IPS-18c (cell line): ENCODE results near the gene MICAL2.

Source experiments
- H3K4me3 ChIP-seq: 2 replicates; pipeline ENCODE4 v1.7.0; 2013; ENCODE audit warnings: low read depth, mild to moderate bottlenecking, low read length, moderate library complexity; ENCODE audit not compliant: insufficient read depth
- H3K9me3 ChIP-seq: one replicate; pipeline ENCODE4 v1.6.1; 2013; ENCODE audit warnings: mild to moderate bottlenecking, low read length, moderate library complexity; ENCODE audit not compliant: control insufficient read depth, insufficient read depth

MICAL2 gene

GRCh38 chr11:12123273-12123672 is 12.9 kb downstream of the MICAL2 start:
- no peak overlapping the region for H3K4me3 ChIP-seq
- H3K9me3 ChIP-seq, result no peaks in the 10 kb centered on the region

DNA sequence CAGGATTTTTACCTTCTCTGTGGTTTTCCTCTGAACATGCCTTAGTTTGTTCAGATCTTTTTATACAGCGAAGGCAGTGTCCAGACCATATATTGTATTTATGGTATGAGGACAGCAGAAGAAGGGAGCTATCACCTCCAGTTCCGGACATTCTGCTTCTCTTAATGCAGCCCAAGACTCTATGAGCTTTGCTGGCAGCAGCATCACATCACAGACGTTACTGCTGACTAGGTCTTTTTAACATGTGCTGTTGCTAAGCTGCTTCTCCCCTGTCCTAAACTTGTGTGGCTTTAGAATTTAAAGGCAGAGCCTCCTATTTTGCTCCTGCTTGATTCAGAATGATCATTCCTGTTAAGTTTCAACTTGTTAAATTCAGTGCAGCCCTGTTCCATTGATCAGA is 13.4 kb downstream of the MICAL2 start:
- H3K4me3 ChIP-seq, result no peak overlapping the region
- H3K9me3 ChIP-seq, result no peaks in the 10 kb centered on the region

DNA sequence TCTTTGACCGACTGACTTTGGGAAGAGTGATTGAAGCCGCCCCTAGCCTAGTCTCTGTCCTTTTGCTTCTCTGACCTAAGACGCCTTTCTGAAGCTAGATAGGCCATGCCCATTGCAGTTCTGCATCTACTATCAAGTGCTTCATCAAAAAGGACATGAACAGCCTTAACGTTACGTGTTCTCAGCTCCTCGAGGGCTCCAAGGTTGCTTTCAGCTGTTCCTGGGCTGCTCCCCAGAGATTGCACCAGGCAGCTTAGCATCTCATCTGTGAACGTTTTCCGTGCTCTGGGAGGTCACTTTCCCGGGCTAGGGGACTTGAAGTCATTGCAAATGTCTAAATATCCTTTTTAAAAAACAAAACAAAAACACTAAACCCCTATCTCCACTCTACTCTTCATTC is 13.9 kb downstream of the MICAL2 start:
- Histone ChIP-seq H3K9me3 (no peaks in the 10 kb centered on the region), H3K4me3 (no peak overlapping the region)

DNA sequence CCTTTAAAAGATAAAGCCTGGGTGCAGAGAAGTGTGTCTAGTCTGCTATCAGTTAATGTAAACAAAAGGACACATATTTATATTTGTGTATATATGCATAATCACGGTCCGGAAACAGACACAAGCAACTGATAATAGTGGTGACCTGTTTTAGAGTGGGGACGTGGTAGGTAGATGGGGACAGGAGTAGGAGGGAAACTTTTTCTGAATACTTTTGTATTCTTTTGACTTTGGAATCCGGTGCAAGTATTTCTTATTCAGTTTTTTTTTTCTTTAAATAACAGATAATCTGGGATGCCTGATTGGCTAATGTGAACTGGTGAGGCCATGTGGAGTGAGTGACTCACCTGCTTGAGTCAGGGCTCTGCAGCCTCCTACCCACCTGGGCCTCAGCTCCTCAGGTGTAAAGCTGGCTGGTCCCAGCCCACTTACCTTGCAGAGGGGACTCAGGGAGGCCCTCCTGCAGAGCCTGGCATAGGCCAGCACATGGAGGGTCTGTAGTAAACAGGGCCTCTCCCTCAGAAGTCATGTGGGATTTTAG is 15.3 kb downstream of the MICAL2 start:
- Histone ChIP-seq H3K4me3 (no peak overlapping the region), H3K9me3 (no peaks in the 10 kb centered on the region)

DNA sequence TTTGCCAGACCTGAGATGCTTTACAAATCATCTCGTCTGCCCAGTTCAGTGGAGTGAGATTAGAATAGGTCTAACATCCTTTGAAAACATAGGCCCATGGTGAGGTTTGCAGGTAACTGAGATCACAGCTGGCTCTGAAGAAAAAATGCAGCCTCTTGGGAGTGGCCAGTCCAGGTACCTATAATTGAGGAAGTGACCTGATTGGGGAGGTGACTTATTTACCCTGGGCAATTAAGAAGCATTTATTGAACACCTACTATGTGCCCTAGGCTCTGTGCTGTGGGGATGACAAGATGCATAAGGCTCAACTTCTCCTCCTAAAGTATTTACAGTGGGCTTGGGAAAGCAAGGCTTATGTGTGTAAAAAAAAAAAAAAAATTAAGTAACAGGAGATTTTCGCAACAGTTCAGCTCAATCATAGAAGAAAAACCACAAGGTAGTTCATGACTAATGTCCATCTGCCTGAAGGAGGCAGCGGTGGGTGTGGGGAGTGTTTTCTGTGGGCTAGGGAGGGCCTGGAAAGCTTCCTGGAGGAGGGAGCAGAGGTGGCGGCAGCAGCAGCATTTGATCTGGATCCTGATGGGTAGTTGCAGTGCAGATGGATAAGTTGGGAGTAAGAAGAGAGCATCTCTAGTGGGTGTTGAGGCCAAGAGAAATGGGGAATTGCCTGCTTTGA is 16.1 kb downstream of the MICAL2 start:
- Histone ChIP-seq H3K9me3 (no peaks in the 10 kb centered on the region), H3K4me3 (no peak overlapping the region)

GRCh38 chr11:12127206-12127898 is 17.0 kb downstream of the MICAL2 start:
- H3K4me3 ChIP-seq, result no peak overlapping the region
- no peaks in the 10 kb centered on the region for H3K9me3 ChIP-seq

- H3K4me3 ChIP-seq, result no peak overlapping the region
- H3K9me3 ChIP-seq, result no peaks in the 10 kb centered on the region
These were observed 17.9 kb downstream of the MICAL2 start for GRCh38 chr11:12128301-12128751.

- no peak overlapping the region for H3K4me3 ChIP-seq
- H3K9me3 ChIP-seq, result no peaks in the 10 kb centered on the region
These were observed 18.8 kb downstream of the MICAL2 start for GRCh38 chr11:12129227-12129626.

DNA sequence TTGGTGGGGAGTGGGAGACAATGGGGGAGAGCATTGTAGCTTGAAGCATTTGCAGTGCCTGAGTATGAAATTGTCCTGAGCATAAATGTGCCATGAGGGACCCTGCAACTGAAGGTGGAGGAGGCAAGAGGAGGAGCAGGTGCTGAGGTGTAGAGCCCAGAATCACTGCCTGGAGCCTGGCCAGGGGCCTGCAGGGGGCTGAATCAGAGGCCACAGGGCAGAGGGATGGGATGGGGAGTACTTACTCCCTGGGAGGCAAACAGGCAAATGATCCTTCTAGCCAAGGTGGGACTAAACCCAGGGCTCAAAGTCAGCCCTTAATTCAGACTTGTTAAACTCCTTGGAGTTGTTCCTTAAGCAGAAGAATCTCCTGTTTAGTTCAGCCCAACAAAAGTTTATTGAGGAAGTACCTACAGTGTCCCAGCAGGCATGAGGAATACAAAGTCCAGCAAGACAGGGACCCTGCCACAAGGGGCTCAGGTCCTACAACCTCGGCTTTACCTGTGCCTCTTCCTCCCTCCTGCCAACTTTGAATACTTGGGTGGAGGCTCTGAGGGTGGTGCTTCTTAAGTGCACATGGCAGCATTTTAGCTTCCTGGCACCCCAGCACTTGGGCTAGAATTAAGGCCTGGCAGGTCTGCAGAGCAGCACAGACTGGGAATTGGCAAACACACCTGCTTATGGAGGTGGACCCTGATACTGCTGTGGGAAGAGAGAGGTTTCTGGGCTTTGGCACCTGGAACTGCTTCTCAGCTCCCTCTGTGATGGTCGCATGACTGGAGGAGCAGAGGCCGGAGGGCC is 20.0 kb downstream of the MICAL2 start:
- Histone ChIP-seq H3K9me3 (no peaks in the 10 kb centered on the region), H3K4me3 (no peak overlapping the region)

DNA sequence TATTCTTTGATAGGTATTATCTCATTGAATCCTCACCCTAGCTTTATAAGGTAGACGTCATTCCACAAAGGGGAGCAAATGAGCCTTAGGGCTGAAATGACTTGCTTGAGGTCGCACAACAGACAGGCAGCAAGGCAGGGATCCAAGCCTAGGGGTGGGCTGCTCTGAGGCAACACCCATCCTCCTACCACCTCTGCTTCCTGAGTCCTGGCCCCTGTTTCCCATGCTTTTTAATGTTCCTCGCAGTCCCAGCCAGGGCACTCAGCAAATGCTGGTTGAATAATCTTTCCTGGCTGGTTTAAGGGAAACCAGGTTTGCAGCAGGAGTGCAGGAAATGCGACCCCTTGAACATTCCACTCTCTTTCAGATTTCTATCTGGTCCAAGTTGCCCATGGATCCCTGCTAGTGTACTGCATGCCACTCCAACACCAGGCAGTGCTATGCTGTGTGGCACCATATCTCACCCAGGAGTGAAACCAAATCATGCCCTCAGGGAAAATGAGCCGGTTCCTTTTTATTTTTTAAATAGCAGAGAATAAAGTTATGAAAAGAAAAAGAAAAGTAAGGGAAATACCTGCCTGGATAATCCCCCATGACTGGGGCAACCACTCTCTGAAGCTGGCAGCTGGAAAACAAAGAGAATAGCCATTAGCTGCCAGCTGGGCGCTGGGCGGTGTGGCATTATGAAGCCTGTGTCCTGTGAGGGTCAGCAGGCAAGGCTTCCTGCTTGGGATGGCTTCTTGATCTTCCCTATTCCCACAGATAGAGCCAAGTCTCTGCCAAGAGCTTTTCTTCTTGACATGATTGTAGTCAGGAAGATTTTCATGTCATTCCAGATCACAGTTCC is 21.8 kb downstream of the MICAL2 start:
- H3K4me3 ChIP-seq, result no peak overlapping the region
- H3K9me3 ChIP-seq, result no peaks in the 10 kb centered on the region

DNA sequence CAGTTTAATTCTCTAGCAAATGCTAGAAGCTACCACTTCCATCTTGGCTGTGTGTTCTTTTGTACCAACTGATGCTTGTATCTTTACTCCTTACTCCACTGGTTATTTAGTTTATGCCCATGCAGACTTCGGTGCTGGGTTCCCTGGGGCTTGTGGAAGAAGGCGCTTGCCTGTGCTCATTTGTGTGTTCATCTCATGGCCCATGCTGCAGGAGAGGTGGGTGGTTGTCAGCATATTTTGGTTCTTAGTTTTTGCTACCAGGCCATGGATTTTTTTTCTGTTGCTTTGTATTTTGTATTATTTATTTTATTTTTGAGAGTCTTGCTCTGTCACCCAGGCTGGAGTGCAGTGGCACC is 22.4 kb downstream of the MICAL2 start:
- no peaks in the 10 kb centered on the region for H3K9me3 ChIP-seq
- no peak overlapping the region for H3K4me3 ChIP-seq

GRCh38 chr11:12133547-12134235 is 23.3 kb downstream of the MICAL2 start:
- Histone ChIP-seq H3K9me3 (no peaks in the 10 kb centered on the region), H3K4me3 (no peak overlapping the region)

GRCh38 chr11:12134236-12134585 is 23.8 kb downstream of the MICAL2 start:
- no peak overlapping the region for H3K4me3 ChIP-seq

DNA sequence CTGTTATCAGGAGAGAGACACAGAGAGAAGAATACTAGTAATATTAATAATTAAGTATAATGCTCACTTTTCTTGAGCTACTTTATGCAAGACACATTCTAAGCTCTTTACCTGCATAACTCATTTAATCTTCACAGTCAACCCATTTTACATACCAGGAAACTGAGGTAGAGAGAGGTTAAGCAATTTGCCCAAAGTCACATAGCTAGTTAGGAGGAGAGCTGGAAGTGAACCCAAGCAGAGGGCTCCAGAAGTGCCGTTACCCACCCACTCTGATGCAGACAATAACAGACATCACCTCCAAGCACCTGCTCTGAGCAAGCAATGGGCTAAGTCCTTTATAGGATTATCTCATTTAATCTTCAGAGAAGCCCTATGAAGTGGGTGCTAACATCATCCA is 24.8 kb downstream of the MICAL2 start:
- Histone ChIP-seq H3K4me3 (no peak overlapping the region), H3K9me3 (no peaks in the 10 kb centered on the region)

More at GRCh38 chr11:12134236-12134585, 23.8 kb downstream of the MICAL2 start:
- H3K9me3 ChIP-seq, result no peaks in the 10 kb centered on the region

GRCh38 chr11:12137005-12137690 is 26.8 kb downstream of the MICAL2 start:
- H3K4me3 ChIP-seq, result no peak overlapping the region
- H3K9me3 ChIP-seq, result peaks cover 2% of the 10 kb centered on the region
